Esophagus muscularis mucosa (tissue), 4 donors: ENCODE measurements around the gene CPT1A. TPM values are rescaled to one million over a fixed set of nuclear protein-coding genes. Genes with fewer than 3 reads are reported as not detected.

Source experiments
- DNase-seq: peaks from one replicate; pipeline ENCODE4 v3.0.0-alpha.2; 2017; ENCODE audit errors: extremely low spot score
- H3K27ac ChIP-seq, 4 donors: fragments of 200-600 bp; sonication (generic); replicated peaks in 1 of 4; 1 replicate in 3 of 4; 2 replicates in 1 of 4; pipeline ENCODE4 v1.5.1; 2016 to 2019; ENCODE audit warnings: mild to moderate bottlenecking in 1 of 4
- H3K27me3 ChIP-seq, 4 donors: fragments of 200-600 bp; sonication (generic); one replicate each; pipeline versions ENCODE4 v1.5.1 to v1.6.0; 2016 to 2019
- H3K36me3 ChIP-seq, 4 donors: fragments of 200-600 bp; sonication (generic); one replicate each; pipeline ENCODE4 v1.5.1; 2016 to 2019
- H3K4me1 ChIP-seq, 4 donors: fragments of 200-600 bp; sonication (generic); one replicate each; pipeline ENCODE4 v1.5.1; 2016 to 2019
- H3K4me3 ChIP-seq, 4 donors: fragments of 200-600 bp; sonication (generic); 1 replicate in 2 of 4; 2 replicates in 2 of 4; pipeline ENCODE4 v1.5.1; 2016 to 2019; ENCODE audit warnings: mild to moderate bottlenecking in 4 of 4, moderate library complexity in 1 of 4
- H3K9me3 ChIP-seq, 4 donors: fragments of 200-600 bp; sonication (generic); 1 replicate in 3 of 4; 2 replicates in 1 of 4; pipeline ENCODE4 v1.5.1; 2016 to 2019
- EP300 ChIP-seq: sonication (generic); formaldehyde crosslinking; IDR thresholded peaks from one replicate; pipeline ENCODE4 v1.6.1; 2017; ENCODE audit warnings: antibody characterized with exemption
- POLR2A ChIP-seq: fragments of 450-650 bp; IDR thresholded peaks from one replicate; pipeline ENCODE4 v1.6.1; 2017; ENCODE audit warnings: antibody characterized with exemption, moderate library complexity, mild to moderate bottlenecking, low read depth
- POLR2AphosphoS5 ChIP-seq, 2 donors: sonication (generic); formaldehyde crosslinking; IDR thresholded peaks; one replicate each; pipeline ENCODE4 v1.6.1; 2017; ENCODE audit warnings: antibody characterized with exemption in 2 of 2
- WGBS: methylation state at CpG from one replicate; pipeline ENCODE4 v1.1.5; 2018; 5-methylcytosine and 5-hydroxymethylcytosine counted together
- intact Hi-C: fragments of 100-400 bp; cut with DNase I; formaldehyde crosslinking; loops from one replicate; pipeline ENCODE4 v1.15.1; 2023
- total RNA-seq, 4 donors: library from RNA; depleted of rRNA; stranded (reverse); fragments of >200 nt; gene quantifications; one replicate each; pipeline versions ENCODE4 v1.1.0 to v1.2.1, GENCODE V29; 2016
- TF ChIP-seq, protein P1 (sequence below), 3 experiments: fragments of 200-600 bp in 2 of 3; fragments of 450-650 bp in 1 of 3; sonication (generic) in 2 of 3; IDR thresholded peaks; one replicate each; pipeline ENCODE4 v1.5.1; 2017 to 2019; ENCODE audit warnings: antibody characterized with exemption in 3 of 3, mild to moderate bottlenecking in 2 of 3, moderate library complexity in 1 of 3

Gene CPT1A
- total RNA-seq, 4 donors from 2014 or later = 36.1 to 122 (median 77.5) TPM

DNA sequence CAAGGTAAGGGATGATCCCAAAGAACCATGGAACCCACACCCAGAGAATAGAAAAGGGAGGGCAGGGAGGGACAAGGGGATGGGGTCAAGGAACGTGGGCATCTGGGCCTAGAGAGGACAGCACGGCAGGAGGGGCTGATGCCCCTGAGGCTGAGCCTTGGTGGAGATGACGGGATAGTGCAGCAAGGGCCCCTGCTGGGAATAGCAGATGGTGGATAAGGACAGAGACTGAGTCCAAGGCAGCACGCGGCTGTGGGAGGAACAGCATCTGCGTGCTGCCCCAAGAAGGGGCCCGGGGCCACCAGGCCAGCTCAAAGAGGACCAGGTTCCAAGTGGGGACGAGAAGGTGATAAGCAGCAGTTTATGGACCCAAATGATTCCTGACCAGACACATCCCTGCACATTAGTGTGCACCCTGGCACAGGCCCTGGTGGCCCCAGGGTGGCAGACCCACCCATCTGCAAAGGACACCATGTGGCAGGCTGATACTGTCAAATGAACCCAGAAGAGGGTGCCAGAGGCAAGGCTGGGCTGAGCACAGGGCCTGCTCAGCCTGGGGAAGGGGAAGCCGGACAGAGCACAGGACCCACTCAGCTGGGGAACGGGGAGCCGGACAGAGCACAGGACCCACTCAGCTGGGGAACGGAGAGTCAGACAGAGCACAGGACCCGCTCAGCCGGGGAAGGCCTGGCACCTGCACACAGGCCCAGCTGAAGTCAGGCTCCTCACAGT, 77.6 kb downstream of the CPT1A start:
- TF ChIP-seq EP300 (no peak), POLR2AphosphoS5 (IDR thresholded peaks at IDR 0.05) (no peak)
- TF ChIP-seq, protein P1, sequence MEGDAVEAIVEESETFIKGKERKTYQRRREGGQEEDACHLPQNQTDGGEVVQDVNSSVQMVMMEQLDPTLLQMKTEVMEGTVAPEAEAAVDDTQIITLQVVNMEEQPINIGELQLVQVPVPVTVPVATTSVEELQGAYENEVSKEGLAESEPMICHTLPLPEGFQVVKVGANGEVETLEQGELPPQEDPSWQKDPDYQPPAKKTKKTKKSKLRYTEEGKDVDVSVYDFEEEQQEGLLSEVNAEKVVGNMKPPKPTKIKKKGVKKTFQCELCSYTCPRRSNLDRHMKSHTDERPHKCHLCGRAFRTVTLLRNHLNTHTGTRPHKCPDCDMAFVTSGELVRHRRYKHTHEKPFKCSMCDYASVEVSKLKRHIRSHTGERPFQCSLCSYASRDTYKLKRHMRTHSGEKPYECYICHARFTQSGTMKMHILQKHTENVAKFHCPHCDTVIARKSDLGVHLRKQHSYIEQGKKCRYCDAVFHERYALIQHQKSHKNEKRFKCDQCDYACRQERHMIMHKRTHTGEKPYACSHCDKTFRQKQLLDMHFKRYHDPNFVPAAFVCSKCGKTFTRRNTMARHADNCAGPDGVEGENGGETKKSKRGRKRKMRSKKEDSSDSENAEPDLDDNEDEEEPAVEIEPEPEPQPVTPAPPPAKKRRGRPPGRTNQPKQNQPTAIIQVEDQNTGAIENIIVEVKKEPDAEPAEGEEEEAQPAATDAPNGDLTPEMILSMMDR (IDR thresholded peaks at IDR 0.05) = no peak
- no peak for DNase-seq
- Histone ChIP-seq H3K27me3 (no peaks in the 10 kb centered on the region), H3K36me3 (peaks cover 67 to 98% (median 97%) of the 10 kb centered on the region in 4 donors), H3K4me1 (no peaks in the 10 kb centered on the region), H3K9me3 (no peaks in the 10 kb centered on the region), H3K4me3 (no peak overlapping the region), H3K27ac (no peak overlapping the region)
- intact Hi-C loops = no loop called here
- 88% methylated on average over 9 of the region's 14 CpGs for WGBS

GRCh38 chr11:68763181-68763721, 78.5 kb downstream of the CPT1A start:
- no peak for DNase-seq
- no peaks in the 10 kb centered on the region for H3K4me1 ChIP-seq
- no peaks in the 10 kb centered on the region for H3K9me3 ChIP-seq
- H3K27ac ChIP-seq = no peak overlapping the region
- H3K4me3 ChIP-seq = no peak overlapping the region
- intact Hi-C loops = no loop called here
- no peaks in the 10 kb centered on the region for H3K27me3 ChIP-seq
- TF ChIP-seq, protein P1 (IDR thresholded peaks at IDR 0.05) = no peak
- TF ChIP-seq EP300 (no peak), POLR2AphosphoS5 (IDR thresholded peaks at IDR 0.05) (no peak), POLR2A (no peak)
- H3K36me3 ChIP-seq = peaks cover 70 to 98% (median 97%) of the 10 kb centered on the region in 4 donors
- 67% methylated on average over 10 of the region's 10 CpGs for WGBS

GRCh38 chr11:68762481-68762880, 79.2 kb downstream of the CPT1A start:
- TF ChIP-seq, protein P1 (IDR thresholded peaks at IDR 0.05) = no peak
- no peak for TF ChIP-seq POLR2A
- no peak for TF ChIP-seq EP300
- no peak for TF ChIP-seq POLR2AphosphoS5 (IDR thresholded peaks at IDR 0.05)
- Histone ChIP-seq H3K27ac (no peak overlapping the region), H3K27me3 (no peaks in the 10 kb centered on the region), H3K4me3 (no peak overlapping the region), H3K9me3 (no peaks in the 10 kb centered on the region), H3K36me3 (peaks cover 73 to 100% (median 99%) of the 10 kb centered on the region in 4 donors), H3K4me1 (no peaks in the 10 kb centered on the region)
- no peak for DNase-seq
- 86% methylated on average over 15 of the region's 15 CpGs for WGBS
- intact Hi-C loops = no loop called here

- Histone ChIP-seq H3K9me3 (no peaks in the 10 kb centered on the region), H3K36me3 (peaks cover 76 to 100% (median 99%) of the 10 kb centered on the region in 4 donors), H3K4me1 (no peaks in the 10 kb centered on the region), H3K27ac (no peak overlapping the region), H3K4me3 (no peak overlapping the region), H3K27me3 (no peaks in the 10 kb centered on the region)
- intact Hi-C loops = no loop called here
- DNase-seq = no peak
- TF ChIP-seq POLR2AphosphoS5 (IDR thresholded peaks at IDR 0.05) (no peak), EP300 (no peak), POLR2A (no peak)
- TF ChIP-seq, protein P1 (IDR thresholded peaks at IDR 0.05) = no peak
- WGBS = 87% methylated on average over 12 of the region's 12 CpGs
These were observed 79.9 kb downstream of the CPT1A start for GRCh38 chr11:68761801-68762200.
